Smooth muscle cell (in vitro differentiated cells): Measurements from ENCODE around the gene PYROXD2. TPM values are rescaled to one million over a fixed set of nuclear protein-coding genes. Genes with fewer than 3 reads are reported as not detected.

Experiments
- DNase-seq: peaks from one replicate; lab custom pipeline; 2025; ENCODE audit not compliant: unreplicated experiment; lab: John Stamatoyannopoulos, UW
- H2AFZ ChIP-seq: fragments of 200-600 bp; sonication (generic); 2 replicates; pipeline ENCODE4 v1.6.0; 2016; ENCODE audit warnings: antibody characterized with exemption, low read depth, mild to moderate bottlenecking
- H3F3A ChIP-seq: fragments of 200-600 bp; sonication (generic); 2 replicates; pipeline ENCODE4 v1.6.0; 2017; ENCODE audit warnings: antibody characterized with exemption, low read depth
- H3K27ac ChIP-seq: fragments of 200-600 bp; sonication (generic); 2 replicates; pipeline ENCODE4 v1.5.1; 2016; ENCODE audit warnings: low read depth, mild to moderate bottlenecking
- H3K27me3 ChIP-seq: fragments of 200-600 bp; sonication (generic); 2 replicates; pipeline ENCODE4 v1.6.1; 2016; ENCODE audit warnings: low read depth, mild to moderate bottlenecking
- H3K36me3 ChIP-seq: fragments of 200-600 bp; sonication (generic); 2 replicates; pipeline ENCODE4 v1.5.1; 2016; ENCODE audit warnings: low read depth
- H3K4me1 ChIP-seq: fragments of 200-600 bp; sonication (generic); 2 replicates; pipeline ENCODE4 v1.5.1; 2016; ENCODE audit warnings: low read depth
- H3K4me2 ChIP-seq: fragments of 200-600 bp; sonication (generic); 2 replicates; pipeline ENCODE4 v1.6.0; 2016; ENCODE audit warnings: mild to moderate bottlenecking
- H3K4me3 ChIP-seq: fragments of 200-600 bp; sonication (generic); 2 replicates; pipeline ENCODE4 v1.5.1; 2016; ENCODE audit warnings: mild to moderate bottlenecking
- H3K79me2 ChIP-seq: fragments of 200-600 bp; sonication (generic); 2 replicates; pipeline ENCODE4 v1.6.0; 2016; ENCODE audit warnings: low read depth, mild to moderate bottlenecking
- H3K9ac ChIP-seq: fragments of 200-600 bp; sonication (generic); 2 replicates; pipeline ENCODE4 v1.6.0; 2016; ENCODE audit warnings: low read depth
- H3K9me3 ChIP-seq: fragments of 200-600 bp; sonication (generic); replicated peaks from 2 replicates; pipeline ENCODE4 v1.5.1; 2016; ENCODE audit warnings: low read depth
- H4K20me1 ChIP-seq: fragments of 200-600 bp; sonication (generic); 2 replicates; pipeline ENCODE4 v1.6.0; 2016; ENCODE audit warnings: low read depth
- WGBS: methylation state at CpG from one replicate; pipeline ENCODE4 v1.1.7; 2016; ENCODE audit warnings: low lambda C conversion rate; 5-methylcytosine and 5-hydroxymethylcytosine counted together
- polyA plus RNA-seq: library from polyadenylated mRNA; unstranded; fragments of >200 nt; fragmentation: Nextera tagmentation; extraction: Ambion mirVana; gene quantifications from 2 replicates; pipeline ENCODE4 v1.2.1, GENCODE V29; 2016
- total RNA-seq: library from RNA; depleted of rRNA; stranded (reverse); fragments of >200 nt; gene quantifications from 2 replicates; pipeline ENCODE4 v1.2.3, GENCODE V29; 2014
- TF ChIP-seq, protein P1 (sequence below): fragments of 200-600 bp; sonication (generic); IDR thresholded peaks from 2 replicates; pipeline ENCODE4 v1.5.1; 2017; ENCODE audit warnings: borderline replicate concordance, mild to moderate bottlenecking, antibody characterized with exemption; ENCODE audit not compliant: insufficient read depth, poor library complexity, severe bottlenecking

PYROXD2 gene
- total and polyA plus RNA-seq, 2 experiments from 2014 or later, result 3.6 to 6.1 TPM

DNA sequence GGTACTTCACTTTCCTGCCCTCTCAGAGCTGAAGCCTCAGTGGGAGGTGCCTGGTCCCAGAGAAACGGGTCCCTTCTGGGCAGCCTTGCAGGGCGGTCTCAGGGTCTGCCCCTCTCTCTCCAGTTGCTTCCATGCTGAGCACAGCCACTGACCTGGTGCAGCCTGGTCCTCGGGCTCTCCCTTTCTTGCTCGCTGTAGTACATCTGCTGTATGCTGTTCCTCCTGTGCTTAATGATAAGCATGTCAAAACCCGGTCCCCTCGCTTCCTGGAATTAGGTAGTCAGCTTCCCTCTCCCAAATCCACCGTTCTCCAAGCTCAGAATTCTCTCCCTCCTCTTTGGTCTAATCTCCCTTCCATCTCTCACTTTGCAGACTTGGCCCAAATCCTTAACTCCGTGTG lies 42.7 kb upstream of the PYROXD2 start:
- no peak overlapping the region for H2AFZ ChIP-seq
- H3K9ac ChIP-seq, result no peak overlapping the region
- H3K4me3 ChIP-seq, result no peak overlapping the region
- TF ChIP-seq, protein P1, sequence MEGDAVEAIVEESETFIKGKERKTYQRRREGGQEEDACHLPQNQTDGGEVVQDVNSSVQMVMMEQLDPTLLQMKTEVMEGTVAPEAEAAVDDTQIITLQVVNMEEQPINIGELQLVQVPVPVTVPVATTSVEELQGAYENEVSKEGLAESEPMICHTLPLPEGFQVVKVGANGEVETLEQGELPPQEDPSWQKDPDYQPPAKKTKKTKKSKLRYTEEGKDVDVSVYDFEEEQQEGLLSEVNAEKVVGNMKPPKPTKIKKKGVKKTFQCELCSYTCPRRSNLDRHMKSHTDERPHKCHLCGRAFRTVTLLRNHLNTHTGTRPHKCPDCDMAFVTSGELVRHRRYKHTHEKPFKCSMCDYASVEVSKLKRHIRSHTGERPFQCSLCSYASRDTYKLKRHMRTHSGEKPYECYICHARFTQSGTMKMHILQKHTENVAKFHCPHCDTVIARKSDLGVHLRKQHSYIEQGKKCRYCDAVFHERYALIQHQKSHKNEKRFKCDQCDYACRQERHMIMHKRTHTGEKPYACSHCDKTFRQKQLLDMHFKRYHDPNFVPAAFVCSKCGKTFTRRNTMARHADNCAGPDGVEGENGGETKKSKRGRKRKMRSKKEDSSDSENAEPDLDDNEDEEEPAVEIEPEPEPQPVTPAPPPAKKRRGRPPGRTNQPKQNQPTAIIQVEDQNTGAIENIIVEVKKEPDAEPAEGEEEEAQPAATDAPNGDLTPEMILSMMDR, result no peak
- peaks cover 5% of the 10 kb centered on the region for H3F3A ChIP-seq
- H4K20me1 ChIP-seq, result no peaks in the 10 kb centered on the region
- no peaks in the 10 kb centered on the region for H3K9me3 ChIP-seq
- DNase-seq, result no peak
- H3K27me3 ChIP-seq, result peaks cover 3% of the 10 kb centered on the region
- no peak overlapping the region for H3K4me2 ChIP-seq
- 62% methylated on average over 8 of the region's 8 CpGs for WGBS
- no peaks in the 10 kb centered on the region for H3K36me3 ChIP-seq
- no peaks in the 10 kb centered on the region for H3K79me2 ChIP-seq
- H3K4me1 ChIP-seq, result peaks cover 15% of the 10 kb centered on the region
- H3K27ac ChIP-seq, result no peak overlapping the region

- Histone ChIP-seq H3F3A (peaks cover 5% of the 10 kb centered on the region), H3K4me1 (peaks cover 15% of the 10 kb centered on the region), H3K9ac (no peak overlapping the region), H3K36me3 (no peaks in the 10 kb centered on the region), H3K27ac (no peak overlapping the region), H3K27me3 (peaks cover 3% of the 10 kb centered on the region), H4K20me1 (no peaks in the 10 kb centered on the region), H3K4me3 (no peak overlapping the region), H3K79me2 (no peaks in the 10 kb centered on the region), H2AFZ (no peak overlapping the region), H3K9me3 (no peaks in the 10 kb centered on the region), H3K4me2 (no peak overlapping the region)
- no peak for DNase-seq
- 76% methylated on average over 12 of the region's 12 CpGs for WGBS
- TF ChIP-seq, protein P1, result no peak
Measured at GRCh38 chr10:98456686-98457482, 41.9 kb upstream of the PYROXD2 start.

- Histone ChIP-seq H3K4me1 (peaks cover 15% of the 10 kb centered on the region), H3K27ac (no peak overlapping the region), H3F3A (peaks cover 3% of the 10 kb centered on the region), H4K20me1 (no peaks in the 10 kb centered on the region), H3K79me2 (no peaks in the 10 kb centered on the region), H3K4me2 (no peak overlapping the region), H3K27me3 (peaks cover 3% of the 10 kb centered on the region), H2AFZ (no peak overlapping the region), H3K9ac (no peak overlapping the region), H3K36me3 (no peaks in the 10 kb centered on the region), H3K9me3 (no peaks in the 10 kb centered on the region), H3K4me3 (no peak overlapping the region)
- DNase-seq, result no peak
- WGBS, result 93% methylated on average over 4 of the region's 4 CpGs
- TF ChIP-seq, protein P1, result no peak
Measured at GRCh38 chr10:98456043-98456570, 41.1 kb upstream of the PYROXD2 start.

- no peaks in the 10 kb centered on the region for H3K36me3 ChIP-seq
Measured at GRCh38 chr10:98453729-98454128, 38.7 kb upstream of the PYROXD2 start.

More at GRCh38 chr10:98453729-98454128, 38.7 kb upstream of the PYROXD2 start:
- H2AFZ ChIP-seq, result no peak overlapping the region
- H3K4me1 ChIP-seq, result peaks cover 15% of the 10 kb centered on the region
- no peak overlapping the region for H3K4me3 ChIP-seq
- TF ChIP-seq, protein P1, result no peak
- no peak overlapping the region for H3K27ac ChIP-seq
- H3K79me2 ChIP-seq, result no peaks in the 10 kb centered on the region
- H3F3A ChIP-seq, result no peaks in the 10 kb centered on the region
- H3K27me3 ChIP-seq, result peaks cover 3% of the 10 kb centered on the region
- WGBS, result 93% methylated on average over 2 of the region's 2 CpGs
- H3K9me3 ChIP-seq, result no peaks in the 10 kb centered on the region
- no peaks in the 10 kb centered on the region for H4K20me1 ChIP-seq
- H3K9ac ChIP-seq, result no peak overlapping the region
- no peak overlapping the region for H3K4me2 ChIP-seq
- DNase-seq, result no peak
